Measurements from ENCODE around the gene DLEC1.

Gene DLEC1

DNA sequence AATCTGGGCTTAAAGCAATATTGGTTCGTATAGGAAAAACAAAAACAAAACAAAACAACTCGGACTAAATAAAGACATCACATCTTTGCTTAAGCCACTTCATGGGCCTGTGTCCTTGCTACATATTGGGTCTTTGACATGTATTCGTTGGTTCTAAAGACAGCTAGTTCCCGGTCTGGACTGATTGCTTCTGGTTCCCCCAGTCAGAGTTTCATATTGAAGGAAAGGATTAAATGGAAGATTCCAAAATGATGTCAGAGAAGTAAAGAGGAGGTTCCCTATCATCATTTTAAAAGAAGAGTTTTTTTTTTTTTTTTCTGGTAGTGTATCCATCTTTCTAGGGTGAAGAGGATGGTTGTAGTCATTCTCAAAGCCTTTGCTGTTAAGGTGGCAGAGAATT is 128.6 kb downstream of the DLEC1 start:
- in situ Hi-C loops (cut with HindIII; ENCODE audit: low sequenced_read_pairs), result no loop called here

DNA sequence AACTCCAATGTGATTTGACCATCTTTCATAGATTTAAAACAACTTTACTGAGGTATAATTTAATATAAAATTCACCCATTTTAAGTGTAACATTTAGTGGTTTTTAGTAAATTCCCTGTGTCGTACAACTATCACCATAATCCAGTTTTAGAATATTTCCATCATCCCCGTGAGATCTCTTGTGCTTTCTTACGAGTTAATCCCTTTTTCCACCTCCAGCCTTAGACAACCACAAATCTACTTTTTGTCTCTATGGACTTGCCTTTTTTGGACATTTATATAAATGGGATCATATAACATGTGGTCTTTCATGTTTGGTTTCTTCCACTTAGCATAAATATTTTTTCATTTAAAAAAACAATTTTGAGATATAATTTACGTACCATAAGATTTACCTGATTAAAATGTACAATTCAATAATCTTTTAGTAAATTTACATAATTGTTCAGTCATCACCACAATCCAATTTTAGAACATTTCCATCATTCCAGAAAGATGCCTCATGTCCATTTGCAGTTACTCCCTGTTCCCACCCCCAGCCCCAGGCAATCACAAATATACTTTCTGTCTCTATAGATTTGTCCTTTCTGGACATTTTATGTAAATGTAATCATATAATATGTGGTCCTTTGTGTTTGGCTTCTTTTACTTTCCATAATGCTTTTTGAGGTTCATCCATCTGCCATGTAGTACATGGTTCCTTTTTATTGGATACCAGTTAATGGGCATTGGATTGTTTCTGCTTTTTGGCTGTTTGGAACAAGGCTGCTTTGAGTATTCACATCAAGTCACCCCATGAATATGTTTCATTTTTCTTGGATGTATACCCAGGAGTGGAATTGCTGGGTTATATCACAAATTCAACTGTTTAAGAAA is 129.4 kb downstream of the DLEC1 start:
- in situ Hi-C loops (cut with HindIII; ENCODE audit: low sequenced_read_pairs), result no loop called here

- in situ Hi-C loops (cut with HindIII; ENCODE audit: low sequenced_read_pairs), result no loop called here
Measured at GRCh38 chr3:38169027-38169317, 130.0 kb downstream of the DLEC1 start.

DNA sequence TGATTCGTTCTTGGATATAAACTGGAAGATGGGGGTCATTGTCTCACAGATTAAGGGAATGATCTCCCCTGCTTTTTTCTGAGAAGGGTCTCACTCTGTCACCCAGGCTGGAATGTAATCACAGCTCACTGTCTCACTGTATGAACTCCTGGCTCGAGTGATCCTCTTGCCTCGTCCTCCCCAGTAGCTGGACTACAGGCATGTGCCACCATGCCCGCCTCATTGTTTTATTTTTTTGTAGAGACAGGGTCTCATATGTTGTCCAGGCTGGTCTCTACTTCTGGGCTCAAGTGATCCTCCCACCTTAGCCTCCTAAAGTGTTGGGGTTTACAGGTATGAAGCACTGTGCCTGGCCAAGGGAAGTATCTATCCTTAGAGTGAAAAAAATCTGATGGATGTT is 131.7 kb downstream of the DLEC1 start:
- in situ Hi-C loops (cut with HindIII; ENCODE audit: low sequenced_read_pairs), result no loop called here

DNA sequence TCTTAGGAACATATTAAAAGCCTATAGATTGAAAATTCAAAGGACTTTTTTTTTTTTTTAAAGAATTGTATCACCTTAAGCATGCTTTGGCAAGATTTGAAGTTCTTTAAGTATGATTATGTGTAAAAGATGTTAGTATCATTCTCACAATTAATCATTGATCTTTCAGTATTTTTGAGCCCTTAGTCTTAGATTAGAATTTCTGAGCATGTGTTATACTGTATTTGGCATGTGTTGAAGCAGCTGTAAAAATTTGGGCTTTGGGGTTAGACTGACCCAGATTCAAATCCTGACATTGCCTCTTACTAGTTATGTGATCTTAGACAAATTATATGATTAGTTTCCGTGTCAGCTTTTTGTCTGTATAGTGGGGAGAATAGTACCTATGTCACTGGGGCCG is 132.6 kb downstream of the DLEC1 start:
- in situ Hi-C loops (cut with HindIII; ENCODE audit: low sequenced_read_pairs), result no loop called here
